GM21390 (cell line): ENCODE measurements around the gene RIOX2.
"Not testable (repeated sequence)": the region's sequence is repeated elsewhere in the genome, so short reads cannot be mapped to it uniquely, and the experiment has no call there.

ENCODE experiments used
- ATAC-seq: cut with Tn5 transposase; IDR thresholded peaks from one replicate; pipeline ENCODE4 v1.9.1; 2021; ENCODE audit not compliant: unreplicated experiment

RIOX2 gene

DNA sequence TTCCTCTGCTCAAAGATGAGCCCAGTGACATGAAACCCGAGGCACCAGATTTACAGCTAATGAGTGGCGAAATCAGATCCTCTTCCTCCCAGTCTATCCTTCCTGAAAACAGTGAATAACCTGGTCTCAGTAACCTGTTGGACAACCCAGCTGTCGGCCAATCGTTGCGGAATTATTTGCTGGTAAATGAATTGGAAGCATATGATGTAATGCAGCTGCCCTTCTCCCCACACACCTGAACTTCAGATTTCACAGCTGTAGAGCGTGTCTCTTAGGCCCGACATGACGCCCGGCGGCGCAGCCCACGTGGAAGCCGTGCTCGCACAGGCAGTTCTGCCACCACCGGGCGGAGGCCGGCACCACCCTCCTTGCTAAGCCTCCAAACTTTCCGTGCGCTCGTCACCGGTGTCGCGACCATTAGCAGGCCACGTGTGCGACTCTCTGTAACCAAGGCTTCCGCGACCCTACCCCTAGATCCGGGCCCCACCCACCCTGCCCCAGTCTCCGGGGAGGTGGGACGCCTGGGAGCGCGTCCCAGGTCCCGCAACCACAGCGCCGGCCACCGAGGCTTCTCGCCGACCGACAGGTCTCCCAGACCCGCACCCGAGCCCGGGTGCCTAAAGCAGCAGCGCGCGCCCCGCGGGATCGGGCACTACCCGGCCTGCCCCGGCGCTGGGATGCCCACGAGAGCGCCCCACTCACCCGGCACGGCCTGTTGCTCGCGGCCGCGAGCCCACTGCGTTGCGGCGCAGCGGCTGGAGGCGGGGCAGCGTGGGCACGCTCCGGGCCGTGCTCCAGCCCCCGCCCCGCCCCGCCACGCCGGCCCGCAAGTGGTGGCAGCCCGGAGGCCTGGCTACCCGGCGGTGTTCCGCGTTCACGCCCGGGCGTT, at the start of gene RIOX2:
Gene RIOX2 (minus strand): TSS at position 753 of the 889 bp plus-strand sequence. CDS start 4,838 bp downstream, outside the sequence.
- ATAC-seq: peak; percentile 85

- ATAC-seq: no peak
These were observed 48.2 kb upstream of the RIOX2 start for GRCh38 chr3:98020412-98020811.

DNA sequence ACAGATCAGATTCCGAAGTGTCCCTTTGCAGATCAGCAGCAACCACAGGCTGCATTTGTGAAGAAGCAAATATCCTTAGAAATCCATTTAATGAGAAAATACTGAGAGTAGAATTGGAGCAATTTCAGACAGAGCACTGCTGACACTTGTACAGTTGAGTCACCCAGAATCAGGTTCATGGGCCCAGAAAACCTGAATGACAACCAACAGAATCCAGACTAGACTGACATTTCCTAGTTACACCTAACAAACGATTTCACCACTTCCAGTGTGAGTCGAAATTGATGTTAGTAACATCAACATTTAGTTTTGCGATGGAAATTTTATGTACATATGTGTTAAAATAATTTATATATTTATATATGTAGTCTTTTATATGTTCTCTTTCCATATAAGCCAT, 46.1 kb upstream of the RIOX2 start:
- no peak for ATAC-seq

DNA sequence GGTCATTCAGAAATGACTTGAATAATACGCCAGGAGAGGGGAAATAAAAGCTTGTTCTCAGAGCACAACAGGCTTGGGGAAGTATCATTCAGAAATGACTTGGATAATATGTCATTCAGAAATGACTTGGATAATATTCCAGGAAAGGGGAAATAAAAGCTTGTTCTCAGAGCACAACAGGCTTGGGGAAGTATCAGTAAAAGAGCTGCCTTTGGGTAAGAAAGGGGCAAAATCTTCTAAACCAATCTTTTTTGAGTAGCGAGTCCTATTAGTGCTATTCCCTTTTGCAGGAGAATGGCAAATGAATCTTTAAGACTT, 42.0 kb upstream of the RIOX2 start:
- no peak for ATAC-seq

- no peak for ATAC-seq
These were observed 41.4 kb upstream of the RIOX2 start for GRCh38 chr3:98013411-98014267.

DNA sequence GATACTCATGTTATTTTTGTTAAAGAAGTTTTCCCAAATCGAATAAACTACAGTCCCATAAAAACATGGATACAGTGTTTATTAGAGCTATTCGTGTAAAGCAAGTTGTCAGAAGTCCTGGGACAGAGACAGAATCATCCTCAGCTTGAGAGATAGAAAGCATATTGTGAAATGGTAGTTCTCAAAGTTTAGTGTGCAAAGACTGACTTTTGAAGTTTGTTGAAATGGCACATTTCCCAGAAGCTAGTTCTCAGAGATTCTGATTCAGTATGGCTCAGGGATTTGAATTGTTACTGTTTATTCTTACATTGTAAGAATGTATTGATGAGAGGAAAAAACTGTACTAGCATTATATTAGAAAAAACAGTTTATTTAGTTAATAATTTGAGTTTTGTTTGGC, 40.7 kb upstream of the RIOX2 start:
- ATAC-seq: no peak

- not testable (repeated sequence) for ATAC-seq
These were observed 38.7 kb upstream of the RIOX2 start for GRCh38 chr3:98010883-98011449.

DNA sequence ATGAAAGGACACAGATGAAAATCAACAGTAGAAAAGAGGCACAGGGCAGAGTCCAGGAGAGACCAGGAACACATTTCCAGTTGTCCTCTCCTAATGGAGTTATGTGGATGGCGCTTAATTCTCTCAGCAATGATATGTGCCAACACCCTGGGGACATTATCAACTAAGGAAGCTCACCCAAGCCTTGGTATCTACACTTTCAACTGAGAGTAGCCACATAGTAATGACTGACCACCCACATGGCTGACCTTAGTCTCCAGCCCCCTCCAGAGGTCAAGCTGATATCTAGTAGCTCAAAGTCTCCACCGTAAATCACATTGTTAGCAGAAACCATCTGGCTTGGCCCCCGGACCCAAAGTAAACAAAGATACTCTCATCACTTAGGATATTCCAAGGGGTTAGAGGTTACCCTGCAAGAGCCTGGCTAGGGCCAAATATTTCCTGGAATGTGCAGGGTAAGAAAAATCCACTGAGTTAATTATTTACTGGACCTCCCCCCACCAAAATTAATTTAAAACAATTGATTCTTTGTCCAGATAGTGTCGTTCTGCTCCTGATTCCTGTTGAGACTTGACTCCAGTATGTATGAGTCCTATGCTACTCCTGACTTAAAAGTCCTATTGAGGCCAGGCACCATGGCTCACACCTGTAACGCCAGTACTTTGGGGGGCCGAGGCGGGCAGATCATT, 38.1 kb upstream of the RIOX2 start:
- ATAC-seq: no peak

DNA sequence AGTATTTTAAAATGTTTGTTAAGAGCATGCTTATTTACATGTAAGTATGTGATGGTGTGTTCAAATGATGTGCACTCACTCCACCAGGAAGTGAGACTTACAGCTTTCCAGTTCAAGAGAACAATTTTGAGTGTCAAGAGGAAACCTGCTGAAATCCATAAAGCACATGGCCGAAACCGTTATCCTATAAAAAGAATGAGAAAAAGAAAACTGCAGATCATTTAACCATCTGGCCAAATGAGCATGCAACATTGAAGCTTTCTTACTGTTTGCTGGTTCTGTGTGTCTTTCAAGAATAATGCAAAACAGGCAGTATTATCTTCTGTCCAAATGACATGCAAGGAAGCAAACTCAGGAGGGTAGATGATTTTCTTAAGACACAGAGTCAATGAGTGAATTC, 36.6 kb upstream of the RIOX2 start:
- peak; percentile 74 for ATAC-seq

DNA sequence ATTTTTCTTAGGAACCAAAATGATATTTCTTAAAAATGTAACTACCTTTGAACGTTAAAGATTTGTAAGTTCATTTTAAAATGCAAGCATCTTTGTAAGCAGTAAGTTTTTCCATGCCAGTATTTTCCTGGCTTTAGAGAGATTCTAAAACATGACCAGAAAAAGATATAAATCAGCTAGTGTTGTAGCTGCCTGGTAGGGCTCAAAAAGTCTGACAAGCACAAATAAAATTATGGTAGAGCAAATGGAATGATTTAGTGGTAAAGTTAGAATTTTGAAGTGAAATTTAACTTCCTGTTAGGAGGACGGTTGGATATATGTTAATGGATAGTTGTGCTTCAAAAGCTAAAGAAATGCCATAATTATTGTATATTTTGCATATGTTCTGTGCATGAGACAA, 33.2 kb upstream of the RIOX2 start:
- no peak for ATAC-seq

DNA sequence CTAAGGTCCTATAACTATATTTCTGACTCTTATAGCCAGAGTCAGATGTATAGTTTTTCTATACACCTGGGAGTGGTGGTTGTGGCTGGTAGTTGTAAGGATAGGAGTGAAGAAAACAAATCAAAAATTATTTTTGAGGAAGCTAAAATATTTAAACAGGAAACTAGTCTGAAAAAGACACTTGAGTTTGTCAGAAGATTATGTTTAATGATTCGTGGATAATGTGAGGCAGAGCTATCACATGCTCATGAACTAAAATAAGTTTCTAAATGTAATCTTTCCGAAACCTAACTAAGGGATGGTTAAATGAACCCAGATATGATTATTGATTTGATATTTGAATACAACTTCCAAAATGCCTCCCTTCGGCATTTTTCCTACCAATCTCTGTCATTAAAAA, 32.5 kb upstream of the RIOX2 start:
- ATAC-seq: no peak

- ATAC-seq: peak; percentile 53
These were observed 31.2 kb upstream of the RIOX2 start for GRCh38 chr3:98003306-98003969.

GRCh38 chr3:98002717-98003116, 30.5 kb upstream of the RIOX2 start:
- ATAC-seq: no peak

- no peak for ATAC-seq
These were observed 27.8 kb upstream of the RIOX2 start for GRCh38 chr3:97999994-98000393.

DNA sequence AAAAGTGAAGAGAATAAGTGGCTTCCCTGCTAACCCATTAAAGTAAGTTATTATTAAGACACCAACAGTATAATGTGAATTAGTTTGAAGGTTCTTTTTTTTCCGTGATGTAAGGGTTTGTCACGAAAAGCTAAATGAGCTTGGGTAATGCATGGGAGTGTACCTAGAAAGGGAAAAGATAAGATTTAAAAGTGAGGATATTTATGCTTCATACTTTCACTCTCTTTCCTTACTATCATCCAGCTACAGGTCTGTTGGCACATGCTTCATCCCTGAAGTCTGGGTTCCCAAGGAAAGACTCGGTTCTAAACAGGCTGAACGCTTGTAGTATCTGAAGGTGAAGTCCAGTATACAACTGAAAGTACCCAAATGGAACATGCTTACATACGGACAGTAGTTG, 26.9 kb upstream of the RIOX2 start:
- ATAC-seq: no peak

DNA sequence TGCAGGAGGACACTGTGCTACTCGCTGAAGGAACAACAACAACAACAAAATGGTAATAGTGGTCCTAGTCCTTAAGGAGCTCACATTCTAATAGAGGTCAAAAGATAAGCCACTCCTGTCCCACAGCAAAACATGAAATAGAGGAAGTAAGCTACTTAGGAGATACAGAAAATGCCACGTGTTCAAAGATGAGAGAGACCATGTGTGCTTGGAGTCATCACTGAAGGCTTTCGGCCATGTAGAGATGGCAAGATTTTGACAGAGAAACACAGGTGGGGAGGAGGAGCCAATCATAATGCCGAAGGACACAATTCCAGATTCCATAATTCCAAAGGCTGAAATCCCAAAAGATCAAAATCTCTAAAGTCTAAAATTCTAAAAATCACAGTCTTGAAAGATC, 24.8 kb upstream of the RIOX2 start:
- no peak for ATAC-seq

- no peak for ATAC-seq
These were observed 22.2 kb upstream of the RIOX2 start for GRCh38 chr3:97994328-97994945.

DNA sequence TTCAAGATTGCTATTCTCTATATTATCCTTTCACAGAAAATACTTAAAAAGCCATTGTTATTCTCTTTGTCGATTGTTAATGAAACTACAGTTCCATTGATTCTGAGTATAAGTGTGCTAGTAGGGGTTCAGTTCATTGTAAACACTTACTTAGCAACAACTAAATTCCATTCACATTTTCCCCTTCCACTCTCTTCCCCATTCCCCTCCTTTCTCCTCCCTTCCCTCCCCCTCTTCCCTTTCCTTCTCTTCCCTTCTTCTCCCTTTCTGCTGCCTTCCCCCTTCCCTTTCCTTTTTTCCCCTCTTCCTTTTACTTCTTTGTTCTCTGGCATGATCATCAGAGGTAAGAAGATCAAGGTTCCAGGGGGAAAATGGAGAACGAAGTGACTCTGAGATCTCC, 21.3 kb upstream of the RIOX2 start:
- ATAC-seq: no peak

DNA sequence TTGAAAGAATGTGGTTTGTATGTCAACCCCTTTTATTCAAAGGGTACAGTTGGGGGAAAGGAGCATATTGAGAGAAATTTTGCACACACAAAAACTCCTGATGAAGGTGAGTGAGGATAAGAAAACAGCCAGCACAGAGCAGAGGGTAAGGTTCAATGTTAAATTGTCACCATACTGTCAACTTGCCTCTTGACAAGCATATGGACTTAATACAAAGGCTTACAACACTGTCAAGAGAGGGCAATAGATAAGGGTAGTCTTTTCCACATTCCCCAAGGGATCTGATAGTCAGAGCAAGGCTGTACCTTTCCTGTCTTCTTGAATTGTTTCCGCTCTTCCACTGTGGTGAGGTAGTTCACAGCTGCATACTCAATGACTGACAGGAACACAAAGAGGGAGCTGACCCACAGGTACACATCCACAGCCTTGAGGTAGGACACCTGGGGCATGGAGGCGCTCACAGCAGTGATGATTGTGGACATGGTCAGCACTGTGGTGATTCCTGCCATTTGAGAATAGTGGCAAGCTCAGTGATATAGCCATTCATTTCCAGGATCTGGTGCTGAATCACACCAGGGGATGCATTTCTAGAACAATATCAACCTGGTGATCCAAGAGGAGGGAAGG, 20.4 kb upstream of the RIOX2 start:
- ATAC-seq: no peak

GRCh38 chr3:97991293-97991682, 19.1 kb upstream of the RIOX2 start:
- no peak for ATAC-seq
